GM21576 (cell line): Measurements from ENCODE around the gene MCUR1.

ENCODE experiments used
- ATAC-seq: cut with Tn5 transposase; IDR thresholded peaks from one replicate; pipeline ENCODE4 v1.9.1; 2021; ENCODE audit warnings: mild to moderate bottlenecking, moderate library complexity; ENCODE audit not compliant: unreplicated experiment

The MCUR1 gene

DNA sequence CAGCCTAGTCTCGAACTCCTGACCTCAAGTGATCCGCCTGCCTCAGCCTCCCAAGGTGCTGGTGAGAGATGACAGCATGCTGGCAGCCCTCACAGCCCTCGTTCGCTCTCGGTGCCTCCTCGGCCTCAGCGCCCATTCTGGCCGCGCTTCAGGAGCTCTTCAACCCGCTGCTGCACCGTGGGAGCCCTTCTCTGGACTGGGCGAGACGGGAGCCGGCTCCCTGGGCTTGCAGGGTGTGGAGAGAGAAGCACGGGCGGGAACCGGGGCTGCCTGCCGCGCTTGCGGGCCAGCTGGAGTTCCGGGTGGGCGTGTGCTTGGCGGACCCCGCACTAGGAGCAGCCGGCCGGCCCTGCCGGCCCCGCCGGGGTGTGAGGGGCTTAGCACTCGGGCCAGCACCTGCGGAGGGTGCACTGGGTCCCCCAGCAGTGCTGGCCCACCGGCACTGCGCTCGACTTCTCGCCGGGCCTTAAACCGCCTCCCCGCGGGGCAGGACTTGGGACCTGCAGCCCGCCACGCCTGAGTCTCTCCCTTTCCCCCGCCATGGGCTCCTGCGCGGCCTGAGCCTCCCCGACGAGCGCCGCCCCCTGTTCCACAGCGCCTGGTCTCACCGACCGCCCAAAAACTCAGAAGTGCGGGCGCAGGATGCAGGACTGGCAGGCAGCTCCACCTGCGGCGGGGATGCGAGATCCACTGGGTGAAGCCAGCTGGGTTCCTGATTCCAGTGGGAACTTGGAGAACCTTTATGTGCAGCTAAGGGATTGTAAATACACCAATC lies 71.2 kb downstream of the MCUR1 start:
- ATAC-seq = no peak

- no peak for ATAC-seq
Observed at GRCh38 chr6:13741365-13741764, 73.0 kb downstream of the MCUR1 start.
